ENCODE measurements around the gene ASIC3. TPM values are rescaled to one million over a fixed set of nuclear protein-coding genes. Genes with fewer than 3 reads are reported as not detected.

ASIC3 gene
- total and polyA plus RNA-seq, 2 of the 4 experiments (the other 2 are of a cell fraction), result 0.74 TPM; not detected in 1

DNA sequence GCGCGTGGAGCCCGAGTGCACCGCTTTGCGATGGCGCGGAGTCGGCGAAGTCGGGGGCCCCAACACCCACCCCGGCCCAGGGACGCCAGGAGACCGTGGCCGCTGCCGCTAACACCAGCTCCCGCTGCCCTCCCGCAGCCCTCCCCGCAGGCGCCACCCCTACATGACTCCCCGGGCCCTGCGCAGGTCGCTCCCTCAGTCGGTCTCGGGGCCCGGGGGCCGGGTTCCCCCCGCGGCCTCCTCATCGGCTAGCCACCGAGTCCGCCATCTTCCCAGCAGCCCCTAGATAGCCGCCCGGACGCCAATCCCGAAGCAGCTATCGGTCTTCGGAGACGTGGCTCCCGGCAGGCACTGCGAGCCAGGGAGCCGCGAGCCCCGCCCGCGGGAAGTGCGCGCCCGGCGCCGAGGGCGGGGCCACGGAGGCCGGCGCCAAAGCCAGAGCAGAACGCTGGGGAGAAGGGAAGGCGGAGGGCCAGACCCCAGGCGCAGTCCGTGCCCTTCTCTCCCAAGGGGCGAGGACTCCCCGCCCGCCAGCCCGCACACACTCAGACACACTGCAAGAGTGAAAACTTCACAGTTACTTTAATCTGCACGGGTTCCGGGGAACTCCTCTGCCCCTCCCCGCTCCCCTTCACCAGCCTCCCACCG lies 32.3 kb downstream of the ASIC3 start, which contains the start of gene FASTK:
TSS of gene FASTK (minus strand) at position 288 of the 648 bp plus-strand sequence. CDS start at position 245, 43 bp downstream.
- H2AK9ac ChIP-seq (replicated peaks; ENCODE audit: low read depth, low read length, poor library complexity), result peak within 1 kb of the TSS; percentile 98
- DNase-seq (peak; percentile 88), ATAC-seq (ENCODE audit: low read depth) (peak; percentile 78)
- peaks cover 16 to 59% of the 10 kb centered on the region in 2 experiments; a peak in 3 of 4 replicates for H3K79me1 ChIP-seq (ENCODE audit: low read depth in 1 of 2, low read length in 2 of 2)
- H3K18ac ChIP-seq (ENCODE audit: low read depth, low read length), result peak within 1 kb of the TSS; percentile 42; the same call in 1 of the 2 replicates
- BruUV-seq (replicated peaks), result no TSS peak
- H3K27me3 ChIP-seq (ENCODE audit: control insufficient read depth, insufficient read depth, low read length), result no peaks in the 10 kb centered on the region
- intact Hi-C loops (cut with micrococcal nuclease) (loop anchor here (2.0 kb wide), 1 partner anchor 22 kb away; the partner anchor contains the start of gene SLC4A2), dilution Hi-C loops (cut with HindIII; ENCODE audit: low sequenced_read_pairs, unreplicated experiment) (no loop called here), in situ Hi-C loops (cut with MboI; ENCODE audit: low sequenced_read_pairs) (no loop called here)
- no peak within 1 kb of the TSS for H2BK20ac ChIP-seq (ENCODE audit: low read depth, low read length)
- peak within 1 kb of the TSS; percentile 70; the same call in 1 of the 2 replicates for H3K23ac ChIP-seq (ENCODE audit: low read depth, low read length)
- H3K56ac ChIP-seq (ENCODE audit: extremely low read depth, insufficient read depth, low read length), result peak within 1 kb of the TSS; percentile 70
- peak within 1 kb of the TSS; percentile 84 for H3K27ac ChIP-seq (ENCODE audit: insufficient read depth, low read length)
- peak within 1 kb of the TSS; percentile 91 for H2AFZ ChIP-seq (replicated peaks; ENCODE audit: low read length, poor library complexity)
- peak within 1 kb of the TSS; percentile 92 for H4K91ac ChIP-seq (ENCODE audit: insufficient read depth, low read depth, low read length)
- peak within 1 kb of the TSS; percentile 98 for H2AK5ac ChIP-seq (ENCODE audit: low read depth, low read length)
- H3K9me3 ChIP-seq (ENCODE audit: control insufficient read depth, insufficient read depth, low read length), result no peaks in the 10 kb centered on the region
- H3K9me1 ChIP-seq (ENCODE audit: insufficient read depth, low read length), result peaks cover 6% of the 10 kb centered on the region; the same call in 1 of the 2 replicates
- peak within 1 kb of the TSS; percentile 89 to 91 for H4K8ac ChIP-seq (ENCODE audit: low read depth in 2 of 2, low read length in 2 of 2)
- WGBS, 2 experiments (ENCODE audit: extremely low coverage in 2 of 2, insufficient read length in 1 of 2), result 0% methylated on average over 31 of the region's 66 CpGs; no CpG with 5 or more reads in 1 of the 2 experiments
- H2BK15ac ChIP-seq (ENCODE audit: low read depth, low read length), result 0 out of 3 replicates have a peak within 1 kb of the TSS, but pooled peaks have one; percentile 61
- H4K5ac ChIP-seq (ENCODE audit: low read depth, low read length), result peak within 1 kb of the TSS; percentile 36
- peak within 1 kb of the TSS; percentile 46; the same call in 1 of the 2 replicates for H2BK120ac ChIP-seq (ENCODE audit: low read depth, low read length)
- ChIA-PET POLR2A (ENCODE audit: unreplicated experiment) (interaction anchor here (1.0 kb wide), 1 partner anchor 13 kb away, joined by 7 read pairs; no protein-coding TSS in a partner anchor), CTCF (interaction anchor here (0.6 kb wide), 1 partner anchor 149 kb away, joined by 3 read pairs; no protein-coding TSS in a partner anchor)
- H4K20me1 ChIP-seq (ENCODE audit: insufficient read depth, low read length), result peaks cover 16% of the 10 kb centered on the region; the same call in 1 of the 2 replicates
- peaks cover 25% of the 10 kb centered on the region for H3K4me1 ChIP-seq (ENCODE audit: control insufficient read depth, insufficient read depth, low read length)
- H3K4me2 ChIP-seq (ENCODE audit: low read depth, low read length), result peak within 1 kb of the TSS; percentile 91
- peak within 1 kb of the TSS; percentile 93 for H3K9ac ChIP-seq (ENCODE audit: low read depth, low read length)
- H3K36me3 ChIP-seq (ENCODE audit: control insufficient read depth, insufficient read depth, low read length), result peaks cover 23% of the 10 kb centered on the region
- TF ChIP-seq POLR2A (IDR thresholded peaks at IDR 0.05; ENCODE audit: low read depth, low read length), result peak; percentile 79
- TF ChIP-seq, protein P1, sequence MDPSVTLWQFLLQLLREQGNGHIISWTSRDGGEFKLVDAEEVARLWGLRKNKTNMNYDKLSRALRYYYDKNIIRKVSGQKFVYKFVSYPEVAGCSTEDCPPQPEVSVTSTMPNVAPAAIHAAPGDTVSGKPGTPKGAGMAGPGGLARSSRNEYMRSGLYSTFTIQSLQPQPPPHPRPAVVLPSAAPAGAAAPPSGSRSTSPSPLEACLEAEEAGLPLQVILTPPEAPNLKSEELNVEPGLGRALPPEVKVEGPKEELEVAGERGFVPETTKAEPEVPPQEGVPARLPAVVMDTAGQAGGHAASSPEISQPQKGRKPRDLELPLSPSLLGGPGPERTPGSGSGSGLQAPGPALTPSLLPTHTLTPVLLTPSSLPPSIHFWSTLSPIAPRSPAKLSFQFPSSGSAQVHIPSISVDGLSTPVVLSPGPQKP (IDR thresholded peaks at IDR 0.05; ENCODE audit: borderline replicate concordance, low read depth, low read length), result no peak
- TF ChIP-seq RCOR1 (IDR thresholded peaks at IDR 0.05; ENCODE audit: insufficient replicate concordance, low read length), result no peak
- no peak for TF ChIP-seq RFX5 (IDR thresholded peaks at IDR 0.05; ENCODE audit: low read depth, low read length)
- TF ChIP-seq CHD1 (IDR thresholded peaks at IDR 0.05; ENCODE audit: low read depth, low read length), result no peak; the same call in 1 of the 2 replicates
- TF ChIP-seq CEBPB (IDR thresholded peaks at IDR 0.05; ENCODE audit: low read depth, low read length), result no peak
- TF ChIP-seq MAFK (IDR thresholded peaks at IDR 0.05; ENCODE audit: low read depth, low read length), result no peak
- TF ChIP-seq, protein P2, sequence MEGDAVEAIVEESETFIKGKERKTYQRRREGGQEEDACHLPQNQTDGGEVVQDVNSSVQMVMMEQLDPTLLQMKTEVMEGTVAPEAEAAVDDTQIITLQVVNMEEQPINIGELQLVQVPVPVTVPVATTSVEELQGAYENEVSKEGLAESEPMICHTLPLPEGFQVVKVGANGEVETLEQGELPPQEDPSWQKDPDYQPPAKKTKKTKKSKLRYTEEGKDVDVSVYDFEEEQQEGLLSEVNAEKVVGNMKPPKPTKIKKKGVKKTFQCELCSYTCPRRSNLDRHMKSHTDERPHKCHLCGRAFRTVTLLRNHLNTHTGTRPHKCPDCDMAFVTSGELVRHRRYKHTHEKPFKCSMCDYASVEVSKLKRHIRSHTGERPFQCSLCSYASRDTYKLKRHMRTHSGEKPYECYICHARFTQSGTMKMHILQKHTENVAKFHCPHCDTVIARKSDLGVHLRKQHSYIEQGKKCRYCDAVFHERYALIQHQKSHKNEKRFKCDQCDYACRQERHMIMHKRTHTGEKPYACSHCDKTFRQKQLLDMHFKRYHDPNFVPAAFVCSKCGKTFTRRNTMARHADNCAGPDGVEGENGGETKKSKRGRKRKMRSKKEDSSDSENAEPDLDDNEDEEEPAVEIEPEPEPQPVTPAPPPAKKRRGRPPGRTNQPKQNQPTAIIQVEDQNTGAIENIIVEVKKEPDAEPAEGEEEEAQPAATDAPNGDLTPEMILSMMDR (conservative IDR thresholded peaks at IDR 0.05; ENCODE audit: low read depth, low read length), result no peak
- TF ChIP-seq MAZ (IDR thresholded peaks at IDR 0.05; ENCODE audit: borderline replicate concordance, low read depth, low read length), result peak; percentile 100
- no peak for TF ChIP-seq FOS (IDR thresholded peaks at IDR 0.05; ENCODE audit: low read depth, low read length)
- H3K4ac ChIP-seq (ENCODE audit: low read depth, low read length), result peak within 1 kb of the TSS; percentile 95
- peak within 1 kb of the TSS; percentile 95 for H3K14ac ChIP-seq (replicated peaks; ENCODE audit: low read depth, low read length)
- H3K4me3 ChIP-seq (ENCODE audit: insufficient read depth, low read depth, low read length), result peak within 1 kb of the TSS; percentile 95
- H2BK5ac ChIP-seq (ENCODE audit: low read depth, low read length, poor library complexity, severe bottlenecking), result peak within 1 kb of the TSS; percentile 67

Data from IMR-90 (cell line).